Smooth muscle cell (in vitro differentiated cells): ENCODE results near the gene FOXP1. TPM values are rescaled to one million over a fixed set of nuclear protein-coding genes. Genes with fewer than 3 reads are reported as not detected.

Experiments
- DNase-seq: peaks from one replicate; lab custom pipeline; 2025; ENCODE audit not compliant: unreplicated experiment; lab: John Stamatoyannopoulos, UW
- H2AFZ ChIP-seq: fragments of 200-600 bp; sonication (generic); 2 replicates; pipeline ENCODE4 v1.6.0; 2016; ENCODE audit warnings: antibody characterized with exemption, low read depth, mild to moderate bottlenecking
- H3F3A ChIP-seq: fragments of 200-600 bp; sonication (generic); 2 replicates; pipeline ENCODE4 v1.6.0; 2017; ENCODE audit warnings: antibody characterized with exemption, low read depth
- H3K27ac ChIP-seq: fragments of 200-600 bp; sonication (generic); 2 replicates; pipeline ENCODE4 v1.5.1; 2016; ENCODE audit warnings: low read depth, mild to moderate bottlenecking
- H3K27me3 ChIP-seq: fragments of 200-600 bp; sonication (generic); 2 replicates; pipeline ENCODE4 v1.6.1; 2016; ENCODE audit warnings: low read depth, mild to moderate bottlenecking
- H3K36me3 ChIP-seq: fragments of 200-600 bp; sonication (generic); 2 replicates; pipeline ENCODE4 v1.5.1; 2016; ENCODE audit warnings: low read depth
- H3K4me1 ChIP-seq: fragments of 200-600 bp; sonication (generic); 2 replicates; pipeline ENCODE4 v1.5.1; 2016; ENCODE audit warnings: low read depth
- H3K4me2 ChIP-seq: fragments of 200-600 bp; sonication (generic); 2 replicates; pipeline ENCODE4 v1.6.0; 2016; ENCODE audit warnings: mild to moderate bottlenecking
- H3K4me3 ChIP-seq: fragments of 200-600 bp; sonication (generic); 2 replicates; pipeline ENCODE4 v1.5.1; 2016; ENCODE audit warnings: mild to moderate bottlenecking
- H3K79me2 ChIP-seq: fragments of 200-600 bp; sonication (generic); 2 replicates; pipeline ENCODE4 v1.6.0; 2016; ENCODE audit warnings: low read depth, mild to moderate bottlenecking
- H3K9ac ChIP-seq: fragments of 200-600 bp; sonication (generic); 2 replicates; pipeline ENCODE4 v1.6.0; 2016; ENCODE audit warnings: low read depth
- H3K9me3 ChIP-seq: fragments of 200-600 bp; sonication (generic); replicated peaks from 2 replicates; pipeline ENCODE4 v1.5.1; 2016; ENCODE audit warnings: low read depth
- H4K20me1 ChIP-seq: fragments of 200-600 bp; sonication (generic); 2 replicates; pipeline ENCODE4 v1.6.0; 2016; ENCODE audit warnings: low read depth
- WGBS: methylation state at CpG from one replicate; pipeline ENCODE4 v1.1.7; 2016; ENCODE audit warnings: low lambda C conversion rate; 5-methylcytosine and 5-hydroxymethylcytosine counted together
- polyA plus RNA-seq: library from polyadenylated mRNA; unstranded; fragments of >200 nt; fragmentation: Nextera tagmentation; extraction: Ambion mirVana; gene quantifications from 2 replicates; pipeline ENCODE4 v1.2.1, GENCODE V29; 2016
- total RNA-seq: library from RNA; depleted of rRNA; stranded (reverse); fragments of >200 nt; gene quantifications from 2 replicates; pipeline ENCODE4 v1.2.3, GENCODE V29; 2014
- TF ChIP-seq, protein P1 (sequence below): fragments of 200-600 bp; sonication (generic); IDR thresholded peaks from 2 replicates; pipeline ENCODE4 v1.5.1; 2017; ENCODE audit warnings: borderline replicate concordance, mild to moderate bottlenecking, antibody characterized with exemption; ENCODE audit not compliant: insufficient read depth, poor library complexity, severe bottlenecking

Gene FOXP1
- total and polyA plus RNA-seq, 2 experiments from 2014 or later, result 40.9 to 68.0 TPM

DNA sequence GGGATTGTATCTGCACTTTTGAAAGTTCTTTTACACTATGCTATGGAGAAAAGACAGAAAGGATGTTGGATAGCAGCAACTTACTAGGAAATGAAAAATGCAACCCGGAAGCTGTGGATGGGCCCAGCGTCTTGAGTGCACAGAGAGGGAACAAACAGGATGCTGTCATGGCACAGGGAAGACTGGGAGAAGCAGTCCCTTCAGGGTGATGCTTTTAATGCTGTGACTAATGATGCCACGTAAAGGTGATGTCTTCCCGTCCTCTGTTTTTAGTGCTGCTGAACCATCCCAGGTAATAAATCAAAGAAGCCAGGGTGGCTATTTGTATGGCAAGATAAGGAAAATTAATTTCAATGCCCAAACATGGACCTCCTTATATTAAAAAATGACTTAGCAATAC is 437.6 kb downstream of the FOXP1 start:
- TF ChIP-seq, protein P1, sequence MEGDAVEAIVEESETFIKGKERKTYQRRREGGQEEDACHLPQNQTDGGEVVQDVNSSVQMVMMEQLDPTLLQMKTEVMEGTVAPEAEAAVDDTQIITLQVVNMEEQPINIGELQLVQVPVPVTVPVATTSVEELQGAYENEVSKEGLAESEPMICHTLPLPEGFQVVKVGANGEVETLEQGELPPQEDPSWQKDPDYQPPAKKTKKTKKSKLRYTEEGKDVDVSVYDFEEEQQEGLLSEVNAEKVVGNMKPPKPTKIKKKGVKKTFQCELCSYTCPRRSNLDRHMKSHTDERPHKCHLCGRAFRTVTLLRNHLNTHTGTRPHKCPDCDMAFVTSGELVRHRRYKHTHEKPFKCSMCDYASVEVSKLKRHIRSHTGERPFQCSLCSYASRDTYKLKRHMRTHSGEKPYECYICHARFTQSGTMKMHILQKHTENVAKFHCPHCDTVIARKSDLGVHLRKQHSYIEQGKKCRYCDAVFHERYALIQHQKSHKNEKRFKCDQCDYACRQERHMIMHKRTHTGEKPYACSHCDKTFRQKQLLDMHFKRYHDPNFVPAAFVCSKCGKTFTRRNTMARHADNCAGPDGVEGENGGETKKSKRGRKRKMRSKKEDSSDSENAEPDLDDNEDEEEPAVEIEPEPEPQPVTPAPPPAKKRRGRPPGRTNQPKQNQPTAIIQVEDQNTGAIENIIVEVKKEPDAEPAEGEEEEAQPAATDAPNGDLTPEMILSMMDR, result no peak
- H3F3A ChIP-seq, result no peaks in the 10 kb centered on the region
- no peaks in the 10 kb centered on the region for H3K9me3 ChIP-seq
- no peak overlapping the region for H3K4me2 ChIP-seq
- H3K36me3 ChIP-seq, result no peaks in the 10 kb centered on the region
- H3K27me3 ChIP-seq, result no peaks in the 10 kb centered on the region
- H3K4me3 ChIP-seq, result no peak overlapping the region
- WGBS, result 84% methylated on average over 4 of the region's 4 CpGs
- H3K4me1 ChIP-seq, result no peaks in the 10 kb centered on the region
- H3K79me2 ChIP-seq, result no peaks in the 10 kb centered on the region
- H4K20me1 ChIP-seq, result no peaks in the 10 kb centered on the region
- no peak overlapping the region for H3K27ac ChIP-seq
- H3K9ac ChIP-seq, result no peak overlapping the region
- DNase-seq, result no peak
- H2AFZ ChIP-seq, result no peak overlapping the region

DNA sequence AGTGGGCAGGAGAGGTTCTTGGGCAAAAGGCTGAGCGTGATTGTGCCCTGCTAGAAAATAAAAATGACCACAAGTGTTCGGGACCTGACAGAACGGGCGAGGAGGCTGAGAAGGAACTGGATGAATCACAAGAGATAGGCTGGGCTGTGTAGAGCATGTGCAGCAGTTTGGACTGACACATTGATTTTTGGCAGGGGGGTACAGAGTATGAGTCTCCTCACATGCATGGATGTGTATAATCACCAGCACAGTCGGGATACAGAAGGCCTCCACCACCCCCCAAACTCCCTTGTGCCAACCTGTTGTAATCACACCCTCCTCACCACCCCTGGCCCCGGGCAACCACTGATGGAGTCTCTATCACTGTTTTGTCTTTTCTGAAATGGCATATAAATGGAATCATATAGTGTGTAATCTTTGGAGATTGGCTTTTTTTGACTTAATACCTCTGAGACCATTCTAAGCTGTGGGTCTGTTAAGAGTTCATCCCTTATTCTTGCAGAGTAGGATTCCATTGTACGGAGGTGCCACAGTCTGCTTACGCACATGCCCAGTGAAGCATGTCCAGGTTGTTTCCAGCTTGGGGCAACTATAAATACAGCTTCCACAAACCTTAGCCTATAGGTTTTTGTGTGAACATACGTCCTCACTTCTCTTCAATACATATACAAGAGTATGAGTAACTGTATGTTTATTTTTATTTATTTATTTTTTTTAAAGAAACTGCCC is 438.8 kb downstream of the FOXP1 start:
- no peaks in the 10 kb centered on the region for H3K27me3 ChIP-seq
- TF ChIP-seq, protein P1, result no peak
- no peaks in the 10 kb centered on the region for H3K4me1 ChIP-seq
- H4K20me1 ChIP-seq, result no peaks in the 10 kb centered on the region
- H3K36me3 ChIP-seq, result no peaks in the 10 kb centered on the region
- H3K27ac ChIP-seq, result no peak overlapping the region
- no peak overlapping the region for H3K9ac ChIP-seq
- H2AFZ ChIP-seq, result no peak overlapping the region
- DNase-seq, result no peak
- no peaks in the 10 kb centered on the region for H3F3A ChIP-seq
- H3K4me3 ChIP-seq, result no peak overlapping the region
- H3K4me2 ChIP-seq, result no peak overlapping the region
- no peaks in the 10 kb centered on the region for H3K9me3 ChIP-seq
- no peaks in the 10 kb centered on the region for H3K79me2 ChIP-seq
- 81% methylated on average over 9 of the region's 9 CpGs for WGBS

DNA sequence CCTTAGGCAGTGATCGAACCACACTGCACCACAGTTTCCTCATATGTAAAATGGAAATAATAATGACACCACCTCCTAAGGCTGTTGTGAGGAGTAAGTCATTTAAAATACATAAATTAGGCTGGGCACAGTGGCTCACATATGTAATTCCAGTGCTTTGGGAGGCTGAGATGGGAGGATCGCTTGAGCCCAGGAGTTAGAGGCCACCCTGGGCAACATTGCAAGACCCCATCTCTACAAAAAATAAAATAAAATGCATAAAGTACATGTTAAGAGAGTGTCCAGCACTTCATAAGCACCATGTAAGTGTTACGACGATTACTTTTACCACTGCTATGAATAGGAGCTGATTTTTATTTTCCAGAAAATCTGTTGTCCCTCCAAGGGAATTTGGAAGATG is 440.0 kb downstream of the FOXP1 start:
- no peaks in the 10 kb centered on the region for H3K4me1 ChIP-seq
- DNase-seq, result no peak
- H3K27ac ChIP-seq, result no peak overlapping the region
- H3F3A ChIP-seq, result no peaks in the 10 kb centered on the region
- no peak overlapping the region for H3K4me3 ChIP-seq
- no peaks in the 10 kb centered on the region for H3K36me3 ChIP-seq
- TF ChIP-seq, protein P1, result no peak
- H3K9ac ChIP-seq, result no peak overlapping the region
- no peaks in the 10 kb centered on the region for H3K79me2 ChIP-seq
- WGBS, result 98% methylated on average over 4 of the region's 4 CpGs
- H3K4me2 ChIP-seq, result no peak overlapping the region
- H2AFZ ChIP-seq, result no peak overlapping the region
- no peaks in the 10 kb centered on the region for H4K20me1 ChIP-seq
- no peaks in the 10 kb centered on the region for H3K9me3 ChIP-seq
- no peaks in the 10 kb centered on the region for H3K27me3 ChIP-seq
